ENCODE measurements around the gene PRTG.

The PRTG gene

DNA sequence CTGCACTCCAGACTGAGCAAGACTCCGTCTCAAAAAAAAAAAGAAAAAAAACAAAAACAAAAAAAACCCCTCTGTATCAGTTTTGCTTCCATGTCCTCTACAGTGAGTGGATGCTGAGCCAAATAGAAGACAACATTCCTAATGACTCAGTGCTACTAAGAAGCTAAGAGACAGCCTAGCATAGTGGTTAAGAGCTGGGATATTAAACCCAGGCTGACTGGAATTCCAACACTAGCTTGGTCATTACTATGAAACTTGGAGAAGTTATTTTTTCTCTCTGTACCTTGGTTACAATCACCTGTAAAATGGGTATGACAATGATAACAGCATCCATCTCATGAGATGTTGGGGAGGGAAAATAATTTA, 93.9 kb downstream of the PRTG start:
- no peak for DNase-seq (ENCODE audit: low read depth)
- TF ChIP-seq, protein P1, sequence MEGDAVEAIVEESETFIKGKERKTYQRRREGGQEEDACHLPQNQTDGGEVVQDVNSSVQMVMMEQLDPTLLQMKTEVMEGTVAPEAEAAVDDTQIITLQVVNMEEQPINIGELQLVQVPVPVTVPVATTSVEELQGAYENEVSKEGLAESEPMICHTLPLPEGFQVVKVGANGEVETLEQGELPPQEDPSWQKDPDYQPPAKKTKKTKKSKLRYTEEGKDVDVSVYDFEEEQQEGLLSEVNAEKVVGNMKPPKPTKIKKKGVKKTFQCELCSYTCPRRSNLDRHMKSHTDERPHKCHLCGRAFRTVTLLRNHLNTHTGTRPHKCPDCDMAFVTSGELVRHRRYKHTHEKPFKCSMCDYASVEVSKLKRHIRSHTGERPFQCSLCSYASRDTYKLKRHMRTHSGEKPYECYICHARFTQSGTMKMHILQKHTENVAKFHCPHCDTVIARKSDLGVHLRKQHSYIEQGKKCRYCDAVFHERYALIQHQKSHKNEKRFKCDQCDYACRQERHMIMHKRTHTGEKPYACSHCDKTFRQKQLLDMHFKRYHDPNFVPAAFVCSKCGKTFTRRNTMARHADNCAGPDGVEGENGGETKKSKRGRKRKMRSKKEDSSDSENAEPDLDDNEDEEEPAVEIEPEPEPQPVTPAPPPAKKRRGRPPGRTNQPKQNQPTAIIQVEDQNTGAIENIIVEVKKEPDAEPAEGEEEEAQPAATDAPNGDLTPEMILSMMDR (IDR thresholded peaks at IDR 0.05; ENCODE audit: low read depth, low read length, missing control alignments): no peak
- no peak overlapping the region for H3K4me3 ChIP-seq (ENCODE audit: low read depth, low read length)

DNA sequence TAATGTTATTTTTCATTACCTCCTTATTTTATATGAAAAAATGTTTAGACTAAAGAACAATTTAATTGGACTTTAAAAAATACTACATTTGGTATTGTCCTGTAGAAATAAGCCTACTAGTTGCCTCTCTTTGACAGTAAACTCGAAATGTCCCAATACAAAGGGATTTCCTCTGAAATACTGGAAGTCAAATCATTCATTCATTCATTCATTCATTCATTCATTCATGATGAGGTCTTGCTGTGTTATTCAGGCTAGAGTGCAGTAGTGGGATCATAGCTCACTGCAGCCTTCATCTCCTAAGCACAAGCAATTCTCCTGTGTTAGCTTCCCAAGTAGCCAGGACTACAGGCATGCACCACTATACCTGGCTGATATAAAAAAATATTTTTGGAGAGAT, 104.2 kb downstream of the PRTG start:
- TF ChIP-seq, protein P1 (IDR thresholded peaks at IDR 0.05; ENCODE audit: low read depth, low read length, missing control alignments): no peak
- no peak overlapping the region for H3K4me3 ChIP-seq (ENCODE audit: low read depth, low read length)
- no peak for DNase-seq (ENCODE audit: low read depth)

DNA sequence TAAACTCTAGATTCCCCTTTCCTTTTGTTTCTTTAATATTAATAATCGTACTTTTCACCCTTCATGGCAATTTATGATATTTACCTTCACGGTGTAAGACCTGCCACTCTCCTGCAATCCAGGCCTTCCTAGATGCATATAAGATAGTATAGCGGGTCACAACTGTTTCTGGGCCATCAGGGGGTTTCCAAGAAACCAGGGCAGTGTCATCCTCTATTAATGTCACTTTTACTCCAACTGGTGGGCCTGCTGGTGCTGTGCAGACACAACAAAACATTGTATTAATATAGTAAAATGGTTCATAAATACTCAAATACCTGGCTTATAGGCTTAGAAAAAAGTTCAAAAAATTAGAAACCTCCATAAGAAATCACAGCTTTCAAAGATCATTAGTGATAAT, 105.9 kb downstream of the PRTG start:
- DNase-seq (ENCODE audit: low read depth): no peak
- TF ChIP-seq, protein P1 (IDR thresholded peaks at IDR 0.05; ENCODE audit: low read depth, low read length, missing control alignments): no peak
- H3K4me3 ChIP-seq (ENCODE audit: low read depth, low read length): no peak overlapping the region

DNA sequence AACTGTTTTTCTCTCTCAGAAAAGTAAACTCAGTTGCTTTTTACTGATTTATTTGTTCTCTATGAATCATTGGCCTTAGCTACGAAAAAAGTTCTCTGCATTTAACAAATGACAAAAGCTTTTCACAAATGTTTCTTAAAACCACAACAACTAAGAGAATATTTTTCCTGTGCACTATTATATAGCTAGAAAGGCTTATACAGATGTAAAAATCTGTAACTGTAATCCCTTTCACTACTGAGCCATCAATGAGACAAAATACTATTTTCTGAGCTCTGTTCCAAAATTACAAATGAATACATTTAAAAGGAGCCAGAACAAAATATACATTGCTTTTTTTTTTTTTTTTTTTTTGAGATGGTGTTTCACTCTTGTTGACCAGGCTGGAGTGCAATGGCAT, 109.2 kb downstream of the PRTG start:
- TF ChIP-seq, protein P1 (IDR thresholded peaks at IDR 0.05; ENCODE audit: low read depth, low read length, missing control alignments): no peak
- no peak overlapping the region for H3K4me3 ChIP-seq (ENCODE audit: low read depth, low read length)
- no peak for DNase-seq (ENCODE audit: low read depth)

GRCh38 chr15:55632434-55632833, 110.5 kb downstream of the PRTG start:
- TF ChIP-seq, protein P1 (IDR thresholded peaks at IDR 0.05; ENCODE audit: low read depth, low read length, missing control alignments): no peak
- DNase-seq (ENCODE audit: low read depth): no peak
- no peak overlapping the region for H3K4me3 ChIP-seq (ENCODE audit: low read depth, low read length)

- TF ChIP-seq, protein P1 (IDR thresholded peaks at IDR 0.05; ENCODE audit: low read depth, low read length, missing control alignments): no peak
- H3K4me3 ChIP-seq (ENCODE audit: low read depth, low read length): no peak overlapping the region
- DNase-seq (ENCODE audit: low read depth): no peak
Measured at GRCh38 chr15:55630858-55631257, 112.1 kb downstream of the PRTG start.

- no peak overlapping the region for H3K4me3 ChIP-seq (ENCODE audit: low read depth, low read length)
- TF ChIP-seq, protein P1 (IDR thresholded peaks at IDR 0.05; ENCODE audit: low read depth, low read length, missing control alignments): no peak
- no peak for DNase-seq (ENCODE audit: low read depth)
Measured at GRCh38 chr15:55628369-55628730, 114.6 kb downstream of the PRTG start.
